CD4-positive, alpha-beta T cell treated with Interleukin-2 at 100 ng/mL for 4 hours (primary cell): ENCODE measurements around the gene BCAS1.
"Not testable (repeated sequence)": the region's sequence is repeated elsewhere in the genome, so short reads cannot be mapped to it uniquely, and the experiment has no call there.

Experiments
- DNase-seq: peaks from one replicate; pipeline ENCODE4 v3.0.0-alpha.2; 2020; ENCODE audit warnings: low spot score

Gene BCAS1

DNA sequence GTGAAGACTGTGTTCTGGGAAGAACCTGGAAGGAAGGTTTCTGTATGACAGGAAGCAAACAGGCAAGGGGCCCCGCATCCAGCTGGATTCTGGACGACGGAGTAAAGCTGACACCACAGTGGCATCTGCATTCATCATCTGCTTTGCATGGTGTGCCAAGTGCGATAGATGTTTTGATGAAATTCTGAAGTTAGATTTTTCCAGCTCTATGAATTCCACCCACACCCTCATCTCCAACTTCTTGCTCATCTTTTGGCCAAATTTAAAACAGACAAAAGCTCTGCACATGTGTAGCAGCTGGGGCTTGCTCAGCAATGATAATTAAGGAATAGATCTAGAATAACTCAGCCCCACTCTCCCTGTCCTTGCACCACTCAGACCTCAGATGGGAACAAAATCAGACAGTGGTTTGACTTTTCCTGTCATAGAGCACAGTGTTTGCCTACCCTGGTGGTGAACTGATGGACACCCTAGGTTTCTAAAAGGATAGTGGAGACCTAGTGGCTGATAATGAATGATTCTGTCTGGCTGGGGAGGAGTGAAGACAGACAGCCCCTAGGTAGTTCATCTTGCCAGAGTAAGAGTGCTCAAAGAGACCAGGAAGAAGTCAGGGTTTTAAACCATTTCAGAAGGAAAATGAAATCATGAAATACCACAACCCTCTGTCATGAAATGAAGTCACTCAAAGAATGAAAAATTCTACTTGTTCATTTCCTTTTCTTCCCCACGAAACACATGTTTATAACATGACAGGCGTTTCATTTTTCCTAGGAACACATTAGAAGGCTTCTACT lies 85.8 kb downstream of the BCAS1 start:
- DNase-seq, result no peak

DNA sequence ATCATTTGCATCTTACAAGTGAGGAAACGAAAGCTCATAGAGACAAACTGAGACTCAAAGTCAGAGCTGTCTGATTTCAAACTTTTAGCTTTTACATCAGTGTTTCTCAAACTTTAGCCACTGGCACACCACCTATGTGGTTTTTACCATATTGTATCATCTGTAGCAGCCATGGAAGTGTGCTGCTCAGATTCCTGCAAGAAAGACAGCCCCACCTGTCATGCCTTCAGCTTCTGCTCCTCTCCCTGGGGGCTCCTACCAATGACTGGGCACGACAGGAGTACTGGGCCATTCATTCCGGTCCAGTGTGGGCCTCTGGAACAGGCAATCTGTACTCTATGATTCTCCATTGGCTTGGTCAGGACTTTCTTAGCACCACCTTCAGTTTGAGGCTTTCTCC lies 87.0 kb downstream of the BCAS1 start:
- no peak for DNase-seq

- no peak for DNase-seq
Measured at GRCh38 chr20:53982624-53983023, 87.8 kb downstream of the BCAS1 start.

- DNase-seq, result no peak
Measured at GRCh38 chr20:53981752-53982437, 88.5 kb downstream of the BCAS1 start.

GRCh38 chr20:53981130-53981529 lies 89.3 kb downstream of the BCAS1 start:
- DNase-seq, result no peak

- no peak for DNase-seq
Measured at GRCh38 chr20:53980031-53980465, 90.3 kb downstream of the BCAS1 start.

GRCh38 chr20:53978497-53978896 lies 91.9 kb downstream of the BCAS1 start:
- no peak for DNase-seq

- DNase-seq, result no peak
Measured at GRCh38 chr20:53977391-53977790, 93.0 kb downstream of the BCAS1 start.

DNA sequence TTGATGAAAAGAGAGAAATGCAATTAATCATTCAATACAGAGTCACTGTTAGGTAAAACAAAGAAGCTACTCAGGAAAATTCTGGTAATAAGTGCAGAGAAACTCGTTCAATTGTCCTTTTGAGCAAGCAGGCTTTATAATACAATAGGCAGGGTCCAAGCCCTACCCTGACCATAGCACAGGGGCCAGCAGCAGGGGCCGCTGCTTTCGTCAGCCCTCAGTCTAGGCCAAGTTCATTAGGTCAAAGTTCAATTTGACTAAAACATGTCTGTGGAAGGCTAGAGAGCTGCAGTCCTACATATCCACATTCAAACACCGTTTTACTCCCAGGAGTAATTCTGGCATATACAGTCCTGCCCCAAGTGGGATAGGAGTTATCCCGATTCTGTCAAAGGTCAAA lies 94.6 kb downstream of the BCAS1 start:
- no peak for DNase-seq

- DNase-seq, result no peak
Measured at GRCh38 chr20:53974785-53975555, 95.4 kb downstream of the BCAS1 start.

DNA sequence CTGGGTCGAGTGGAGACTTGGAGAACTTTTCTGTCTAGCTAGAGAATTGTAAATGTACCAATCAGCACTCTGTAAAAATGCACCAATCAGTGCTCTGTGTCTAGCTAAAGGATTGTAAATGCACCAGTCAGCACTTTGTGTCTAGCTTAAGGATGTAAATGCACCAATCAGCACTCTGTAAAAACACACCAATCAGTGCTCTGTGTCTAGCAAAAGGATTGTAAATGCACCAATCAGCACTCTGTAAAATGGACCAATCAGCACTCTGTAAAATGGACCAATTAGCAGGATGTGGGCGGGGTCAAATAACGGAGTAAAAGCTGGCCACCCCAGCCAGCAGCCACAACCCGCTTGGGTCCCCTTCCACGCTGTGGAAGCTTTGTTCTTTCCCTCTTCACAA lies 96.5 kb downstream of the BCAS1 start:
- DNase-seq, result not testable (repeated sequence)

DNA sequence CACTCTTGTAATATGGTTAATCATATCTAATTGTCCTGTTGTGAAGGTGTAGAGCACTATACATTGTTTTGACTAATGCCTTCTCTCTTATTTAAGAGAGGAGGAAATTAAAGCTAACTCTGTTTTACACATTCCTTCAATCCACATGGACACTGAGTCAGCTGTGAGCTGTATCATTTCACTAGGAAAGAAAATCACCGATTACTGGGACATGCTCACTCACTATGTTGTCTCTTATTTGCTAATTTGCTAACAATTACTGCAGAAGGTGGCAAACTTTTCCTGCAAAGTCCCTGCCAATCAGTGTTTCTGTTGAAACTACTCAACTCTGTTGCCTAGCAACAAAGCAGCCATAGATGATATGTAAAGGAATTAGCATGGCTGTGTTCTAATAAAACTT lies 98.2 kb downstream of the BCAS1 start:
- DNase-seq, result no peak

GRCh38 chr20:53971096-53971683 lies 99.2 kb downstream of the BCAS1 start:
- DNase-seq, result no peak

- DNase-seq, result no peak
Measured at GRCh38 chr20:53970232-53970631, 100.2 kb downstream of the BCAS1 start.

DNA sequence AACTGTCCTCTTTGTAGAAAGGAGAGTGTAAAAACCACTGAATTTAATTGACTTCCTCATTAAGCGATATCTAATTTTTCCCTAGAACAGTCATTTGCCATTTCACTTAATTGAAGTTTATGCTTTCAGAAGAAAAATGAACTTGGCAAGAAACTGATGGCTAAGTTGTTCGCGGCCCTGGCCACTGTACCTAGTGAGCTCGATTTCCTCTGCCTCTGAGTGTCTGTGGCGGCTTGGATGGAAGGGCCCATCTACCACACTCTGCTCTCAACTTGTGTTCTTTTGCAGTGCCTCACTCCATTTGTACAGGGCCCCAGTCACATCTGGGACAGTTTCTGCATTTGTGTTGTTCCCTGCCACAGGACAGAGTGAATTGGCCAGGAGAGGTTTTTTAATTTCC lies 102.9 kb downstream of the BCAS1 start:
- DNase-seq, result no peak

DNA sequence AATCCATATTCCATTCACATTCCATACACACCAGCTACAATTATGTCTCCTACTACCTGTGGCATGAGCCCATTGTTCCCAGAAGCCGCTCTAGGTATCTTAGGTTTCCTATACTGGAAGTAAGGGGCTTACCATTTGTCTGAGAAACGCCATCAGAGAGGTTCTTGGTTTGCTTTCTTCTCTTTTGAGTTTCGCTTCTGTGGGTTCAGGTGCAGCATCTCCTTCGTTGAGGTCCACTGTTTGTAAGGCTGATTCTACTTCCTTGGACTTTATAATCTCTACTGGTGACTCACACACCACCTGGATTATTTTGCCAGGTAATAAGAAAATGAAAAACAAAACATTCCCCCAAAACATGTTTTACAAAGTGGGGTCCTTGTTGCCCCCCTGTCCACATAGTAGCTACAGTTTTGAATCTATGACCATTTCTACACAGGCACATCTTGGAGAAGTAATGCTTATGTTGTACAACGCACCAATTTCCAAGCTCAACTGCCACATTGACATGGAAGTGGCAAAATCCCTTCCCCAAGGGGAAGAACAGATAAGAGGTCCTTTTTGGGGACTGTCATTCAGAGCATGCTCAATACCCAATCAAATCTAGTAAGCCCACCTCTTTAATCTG lies 103.5 kb downstream of the BCAS1 start:
- DNase-seq, result no peak

GRCh38 chr20:53964501-53965253 lies 105.7 kb downstream of the BCAS1 start:
- DNase-seq, result no peak

DNA sequence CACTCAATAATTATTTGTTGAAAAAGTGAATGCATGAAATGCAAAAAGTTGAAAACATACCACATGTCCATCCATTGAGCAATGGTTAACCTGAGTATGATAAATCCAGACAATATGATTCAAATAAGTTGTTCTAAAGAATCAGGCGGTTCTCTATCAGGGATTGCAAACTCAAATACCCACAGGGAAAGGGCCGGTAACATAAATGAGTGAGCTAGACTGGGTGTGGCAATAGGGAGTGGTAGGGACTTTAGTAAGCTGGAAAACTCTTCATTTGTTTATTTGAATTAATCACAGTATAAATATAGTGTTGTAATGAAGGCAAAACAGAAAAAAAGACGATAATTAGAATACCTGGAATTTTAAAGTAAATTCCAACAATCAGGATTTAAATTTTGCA lies 106.3 kb downstream of the BCAS1 start:
- no peak for DNase-seq

GRCh38 chr20:53963635-53964034 lies 106.8 kb downstream of the BCAS1 start:
- DNase-seq, result no peak

DNA sequence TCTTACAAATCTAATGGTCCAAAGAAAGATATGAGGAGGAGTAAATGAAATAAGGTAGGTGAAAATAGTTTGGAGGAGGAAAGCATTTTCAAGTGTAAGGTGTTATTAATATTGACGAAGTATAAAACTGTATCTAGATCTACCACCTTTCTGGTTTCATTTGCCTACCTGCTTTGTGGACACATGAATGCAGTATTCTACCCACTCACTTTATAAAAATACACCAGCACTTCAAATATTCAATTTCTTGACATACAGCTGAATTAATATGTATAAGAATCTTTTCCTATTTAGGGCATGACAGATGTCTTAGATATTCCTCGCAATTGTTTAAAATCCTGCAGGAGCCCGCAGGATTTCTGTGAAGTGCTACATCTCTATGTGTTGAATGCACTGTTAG lies 108.0 kb downstream of the BCAS1 start:
- DNase-seq, result no peak

DNA sequence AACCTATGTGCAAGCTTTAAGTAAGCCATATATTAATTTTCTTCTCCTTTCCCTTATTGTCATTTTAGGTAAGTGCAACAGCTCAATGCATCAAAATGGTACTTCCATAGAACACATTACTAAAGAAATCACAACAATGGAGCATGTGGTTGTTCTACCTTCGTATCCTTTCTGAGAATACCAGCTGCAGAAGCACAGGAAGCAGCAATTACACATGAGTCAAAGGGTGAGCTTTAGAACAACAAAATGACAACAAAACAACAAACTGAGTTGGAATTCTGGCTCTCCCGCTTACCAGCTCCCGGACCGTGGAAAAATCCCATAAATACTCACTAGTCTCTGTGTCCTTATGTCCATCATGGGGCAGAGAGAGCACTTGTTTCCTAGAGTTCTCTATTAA lies 108.9 kb downstream of the BCAS1 start:
- no peak for DNase-seq
